Breast epithelium (tissue), 3 donors: ENCODE measurements around the gene YPEL4.

Source experiments
- CTCF ChIP-seq, 3 donors: fragments of 450-650 bp; IDR thresholded peaks; one replicate each; pipeline ENCODE4 v1.5.1; 2016 to 2017; ENCODE audit warnings: antibody characterized with exemption in 3 of 3, mild to moderate bottlenecking in 3 of 3, moderate library complexity in 3 of 3
- POLR2A ChIP-seq: fragments of 450-650 bp; IDR thresholded peaks from one replicate; pipeline ENCODE4 v1.6.1; 2016; ENCODE audit warnings: antibody characterized with exemption, mild to moderate bottlenecking, moderate library complexity
- POLR2AphosphoS5 ChIP-seq, 3 donors: sonication (generic); formaldehyde crosslinking; IDR thresholded peaks; one replicate each; pipeline ENCODE4 v1.6.1; 2017; ENCODE audit warnings: antibody characterized with exemption in 3 of 3

DNA sequence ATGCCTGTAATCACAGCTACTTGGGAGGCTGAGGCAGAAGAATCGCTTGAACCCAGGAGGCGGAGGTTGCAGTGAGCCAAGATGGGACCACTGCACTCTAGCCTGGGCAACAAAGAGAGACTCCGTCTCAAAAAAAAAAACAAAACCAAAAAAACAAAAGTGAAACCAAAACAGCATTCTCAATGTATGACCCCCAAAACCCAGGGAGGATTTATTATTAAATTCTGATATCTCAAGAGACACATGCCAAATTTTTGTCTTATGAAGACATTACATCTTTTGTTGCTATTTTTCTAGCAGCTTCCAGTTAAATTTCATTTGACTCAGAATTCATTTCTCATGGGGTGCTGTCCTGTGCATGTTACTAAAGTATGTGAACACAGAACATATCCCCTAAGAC lies 3.0 kb upstream of the YPEL4 start:
- no peak for TF ChIP-seq CTCF (IDR thresholded peaks at IDR 0.05)
- TF ChIP-seq POLR2AphosphoS5 (IDR thresholded peaks at IDR 0.05), result no peak
- TF ChIP-seq POLR2A, result no peak
